ENCODE results near the gene CTIF.

- TF ChIP-seq, protein P1, sequence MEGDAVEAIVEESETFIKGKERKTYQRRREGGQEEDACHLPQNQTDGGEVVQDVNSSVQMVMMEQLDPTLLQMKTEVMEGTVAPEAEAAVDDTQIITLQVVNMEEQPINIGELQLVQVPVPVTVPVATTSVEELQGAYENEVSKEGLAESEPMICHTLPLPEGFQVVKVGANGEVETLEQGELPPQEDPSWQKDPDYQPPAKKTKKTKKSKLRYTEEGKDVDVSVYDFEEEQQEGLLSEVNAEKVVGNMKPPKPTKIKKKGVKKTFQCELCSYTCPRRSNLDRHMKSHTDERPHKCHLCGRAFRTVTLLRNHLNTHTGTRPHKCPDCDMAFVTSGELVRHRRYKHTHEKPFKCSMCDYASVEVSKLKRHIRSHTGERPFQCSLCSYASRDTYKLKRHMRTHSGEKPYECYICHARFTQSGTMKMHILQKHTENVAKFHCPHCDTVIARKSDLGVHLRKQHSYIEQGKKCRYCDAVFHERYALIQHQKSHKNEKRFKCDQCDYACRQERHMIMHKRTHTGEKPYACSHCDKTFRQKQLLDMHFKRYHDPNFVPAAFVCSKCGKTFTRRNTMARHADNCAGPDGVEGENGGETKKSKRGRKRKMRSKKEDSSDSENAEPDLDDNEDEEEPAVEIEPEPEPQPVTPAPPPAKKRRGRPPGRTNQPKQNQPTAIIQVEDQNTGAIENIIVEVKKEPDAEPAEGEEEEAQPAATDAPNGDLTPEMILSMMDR (IDR thresholded peaks at IDR 0.05), result no peak
- TF ChIP-seq POLR2A (IDR thresholded peaks at IDR 0.05) (no peak), POLR2AphosphoS5 (IDR thresholded peaks at IDR 0.05; ENCODE audit: insufficient read depth in 1 of 2, low read depth in 1 of 2) (no peak)
Measured at GRCh38 chr18:48533340-48534070, 5.3 kb upstream of the CTIF start.
